Dermis microvascular lymphatic vessel endothelial cell (primary cell): Measurements from ENCODE around the gene INA. TPM values are rescaled to one million over a fixed set of nuclear protein-coding genes. Genes with fewer than 3 reads are reported as not detected.
A peak's percentile ranks its signal among the peaks of the same experiment; 100 is the strongest.

Source experiments
- DNase-seq, 2 donors: peaks; one replicate each; pipeline versions ENCODE4 v3.0.0 to v3.0.0-alpha.2; 2010; ENCODE audit warnings: low read depth in 2 of 2
- total RNA-seq: library from RNA; depleted of rRNA; stranded (reverse); fragments of >200 nt; gene quantifications from 2 replicates; pipeline ENCODE4 v1.2.1, GENCODE V29; 2014

INA gene
- total RNA-seq, 1 donor from 2014 or later, result 0.13 TPM

GRCh38 chr10:103273041-103273441 lies 3.9 kb upstream of the INA start:
- DNase-seq, result peak in 1 of 2 donors; percentile 73

DNA sequence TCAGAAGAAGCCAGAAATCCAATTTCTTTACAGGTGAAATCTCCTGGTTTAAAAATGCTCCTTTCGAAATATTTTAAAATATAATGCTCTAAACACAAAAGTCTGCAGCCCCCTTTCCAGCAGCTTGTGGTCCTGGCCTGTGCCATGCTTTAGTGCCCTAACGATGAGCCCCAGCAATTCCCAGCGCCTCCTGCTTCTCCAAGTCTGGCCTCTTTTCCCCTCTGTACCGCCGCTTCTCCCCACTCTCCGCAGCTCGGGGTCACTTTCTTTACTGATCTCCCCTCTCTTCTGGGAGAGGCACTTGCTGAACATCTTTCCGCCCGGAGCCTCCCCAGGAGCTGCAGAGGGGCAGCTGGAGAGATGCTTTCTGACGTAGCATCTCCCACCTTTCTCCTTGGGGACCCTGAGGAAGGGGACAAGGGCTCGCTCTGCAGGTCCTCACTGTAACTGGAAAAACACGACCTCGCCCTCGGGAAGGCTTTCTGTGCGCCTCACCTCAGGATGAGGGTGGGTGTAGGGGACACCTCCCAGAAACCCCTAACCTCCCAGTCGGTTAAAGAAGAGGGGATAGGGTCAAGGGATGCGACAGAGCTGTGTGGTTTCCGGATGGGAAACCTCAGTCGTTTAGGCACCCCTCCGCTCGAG lies 565 bp upstream of the INA start:
- DNase-seq, result no peak

GRCh38 chr10:103277713-103278536 lies 987 bp downstream of the INA start:
- no peak for DNase-seq

- no peak for DNase-seq
These were observed 1.5 kb downstream of the INA start for GRCh38 chr10:103278537-103278823.

- DNase-seq, result peak in 1 of 2 donors; percentile 54
These were observed 1.9 kb downstream of the INA start for GRCh38 chr10:103278862-103279298.

GRCh38 chr10:103280031-103280430 lies 3.1 kb downstream of the INA start:
- DNase-seq, result no peak

DNA sequence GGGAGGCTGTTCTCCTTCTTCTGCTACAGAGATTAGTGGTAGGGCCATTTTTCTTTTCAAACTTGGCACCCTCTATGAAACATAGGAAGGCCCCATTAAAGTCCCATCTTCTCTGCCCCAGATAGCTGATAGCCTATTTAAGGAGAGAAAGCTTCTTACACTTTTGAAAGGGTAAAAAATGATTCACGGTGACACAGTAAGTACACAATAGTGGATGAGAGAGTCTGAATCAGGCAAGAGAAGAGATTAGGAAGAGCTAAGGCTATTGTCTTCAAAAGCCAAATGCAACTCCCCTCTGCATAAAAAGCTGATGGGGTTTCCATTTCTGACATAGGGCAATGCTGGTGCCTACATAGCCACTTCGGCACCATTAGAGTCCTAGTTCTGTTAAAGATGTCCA lies 3.6 kb downstream of the INA start:
- no peak for DNase-seq

GRCh38 chr10:103281753-103282152 lies 4.8 kb downstream of the INA start:
- no peak for DNase-seq

GRCh38 chr10:103282961-103283360 lies 6.0 kb downstream of the INA start:
- no peak for DNase-seq

GRCh38 chr10:103284170-103284569 lies 7.2 kb downstream of the INA start:
- DNase-seq, result no peak

DNA sequence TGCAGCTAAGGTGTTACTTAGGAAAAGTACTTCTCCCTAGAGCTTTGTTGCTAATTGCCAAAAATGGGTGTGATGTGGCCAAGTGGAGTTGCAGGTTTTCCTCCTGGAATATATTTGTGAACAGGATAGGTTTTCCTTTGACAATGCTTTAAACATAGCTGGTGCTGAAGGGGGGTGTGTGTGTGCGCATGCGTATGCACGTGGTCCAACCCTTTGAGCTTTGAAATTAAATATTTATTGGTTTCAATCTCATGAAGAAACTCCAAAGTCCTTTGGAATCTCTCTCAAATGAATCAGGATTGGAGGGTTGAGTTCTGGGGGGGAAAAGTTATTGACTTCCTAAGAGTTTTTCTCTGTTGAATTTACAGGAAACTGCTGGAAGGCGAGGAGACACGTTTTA lies 11.1 kb downstream of the INA start:
- DNase-seq, result no peak

DNA sequence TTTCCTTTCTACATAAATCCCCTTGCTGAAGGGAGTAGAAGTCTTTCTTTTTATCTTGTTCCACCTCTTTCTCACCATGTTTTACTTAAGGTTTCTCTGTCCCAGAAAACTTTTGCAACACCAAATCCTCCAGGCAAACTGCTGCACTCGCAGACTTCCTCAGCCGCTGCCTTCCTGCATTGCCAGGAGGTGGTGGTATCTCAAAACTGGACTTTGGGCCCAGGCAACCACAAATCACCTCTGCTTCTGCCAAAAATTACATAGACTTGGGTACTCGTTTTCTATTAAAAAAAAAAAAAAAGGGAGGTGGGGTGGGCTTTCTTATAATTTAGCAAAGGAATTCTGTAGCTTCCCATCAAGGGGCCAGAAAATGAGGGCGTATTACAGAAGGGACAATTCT lies 14.7 kb downstream of the INA start:
- DNase-seq, result no peak

GRCh38 chr10:103295374-103296015 lies 18.6 kb downstream of the INA start:
- no peak for DNase-seq

DNA sequence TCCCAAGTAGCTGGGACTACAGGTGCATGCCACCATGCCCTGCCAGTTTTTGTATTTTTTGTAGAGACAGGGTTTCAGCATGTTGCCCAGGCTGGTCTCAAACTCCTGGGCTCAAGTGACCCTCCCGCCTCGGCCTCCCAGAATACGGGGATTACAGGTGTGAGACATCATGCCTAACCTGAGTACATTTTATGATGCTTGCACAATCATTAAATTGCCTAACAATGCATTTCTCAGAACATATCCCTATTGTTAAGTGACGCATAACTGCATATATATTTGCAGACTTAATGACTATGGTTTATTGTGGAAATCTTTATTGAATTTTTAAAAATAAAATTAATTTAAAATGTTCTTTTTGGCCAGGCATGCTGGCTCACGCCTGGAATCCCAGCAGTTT lies 30.7 kb downstream of the INA start:
- no peak for DNase-seq

GRCh38 chr10:103310197-103310596 lies 33.3 kb downstream of the INA start:
- DNase-seq, result no peak

- no peak for DNase-seq
These were observed 39.1 kb downstream of the INA start for GRCh38 chr10:103316087-103316486.

DNA sequence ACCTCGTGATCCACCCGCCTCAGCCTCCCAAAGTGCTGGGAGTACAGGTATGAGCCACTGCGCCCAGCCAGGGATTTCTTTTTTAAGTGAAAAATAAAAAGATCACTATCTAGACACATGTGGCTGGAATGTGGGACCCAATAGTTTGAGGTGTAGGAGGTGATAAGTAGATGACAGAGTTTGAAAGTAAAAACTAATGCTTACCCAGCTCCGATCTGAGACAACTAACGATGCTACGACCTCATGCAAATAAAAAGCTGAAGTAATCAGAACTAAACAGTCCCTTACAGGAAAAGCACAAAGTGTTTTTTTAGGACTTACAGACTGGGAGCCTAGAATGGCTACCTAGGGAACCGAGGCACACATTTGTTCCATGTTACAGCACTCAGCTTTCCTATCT lies 51.0 kb downstream of the INA start:
- no peak for DNase-seq

- peak; percentile 15 to 37 for DNase-seq
These were observed 57.1 kb downstream of the INA start for GRCh38 chr10:103333934-103334520.

DNA sequence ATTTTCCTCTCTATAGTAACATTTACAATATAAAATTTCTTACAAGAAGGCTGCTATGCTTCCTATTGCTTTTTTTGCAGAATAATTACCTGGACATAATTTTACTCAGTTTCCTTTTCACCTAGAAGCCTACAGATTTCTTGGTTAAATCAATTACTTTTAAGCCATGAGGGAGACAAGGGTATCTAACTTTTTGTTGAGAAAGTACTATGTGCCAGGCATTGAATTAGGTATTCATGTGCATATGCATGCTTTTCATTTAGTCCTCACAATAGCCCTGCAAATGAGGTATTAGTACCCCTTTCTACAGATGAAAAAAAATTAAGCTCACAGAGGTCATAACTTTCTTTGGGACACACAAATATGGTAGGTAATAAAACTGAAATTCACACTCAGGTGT lies 57.6 kb downstream of the INA start:
- no peak for DNase-seq

- DNase-seq, result no peak
These were observed 59.4 kb downstream of the INA start for GRCh38 chr10:103336370-103336769.
